Trophoblast cell (in vitro differentiated cells and primary cell): ENCODE results near the gene MEIOSIN.
"Not testable (repeated sequence)": the region's sequence is repeated elsewhere in the genome, so short reads cannot be mapped to it uniquely, and the experiment has no call there.

Experiments used
- DNase-seq, 2 donors: peaks; one replicate each; pipeline ENCODE4 v3.0.0-alpha.2; 2016
- H2AFZ ChIP-seq: 2 replicates; pipeline ENCODE4 v1.6.1; 2013; ENCODE audit warnings: low read length, moderate library complexity, mild to moderate bottlenecking; ENCODE audit not compliant: insufficient read depth, poor library complexity
- H2AK5ac ChIP-seq: 2 replicates; pipeline ENCODE4 v1.6.1; 2013; ENCODE audit warnings: mild to moderate bottlenecking, low read length
- H2BK120ac ChIP-seq: 2 replicates; pipeline ENCODE4 v1.6.1; 2013; ENCODE audit warnings: low read length, mild to moderate bottlenecking, moderate library complexity; ENCODE audit not compliant: insufficient read depth, poor library complexity
- H2BK12ac ChIP-seq: 2 replicates; pipeline ENCODE4 v1.6.1; 2013; ENCODE audit warnings: mild to moderate bottlenecking, low read length, moderate library complexity
- H2BK5ac ChIP-seq: 2 replicates; pipeline ENCODE4 v1.6.1; 2013; ENCODE audit warnings: low read length, low read depth, moderate library complexity, mild to moderate bottlenecking; ENCODE audit not compliant: poor library complexity
- H3K14ac ChIP-seq: 2 replicates; pipeline ENCODE4 v1.6.1; 2013; ENCODE audit warnings: mild to moderate bottlenecking, low read length
- H3K18ac ChIP-seq: 2 replicates; pipeline ENCODE4 v1.6.1; 2013; ENCODE audit warnings: mild to moderate bottlenecking, low read length
- H3K23ac ChIP-seq: 2 replicates; pipeline ENCODE4 v1.6.1; 2013; ENCODE audit warnings: low read length
- H3K27ac ChIP-seq: 2 replicates; pipeline ENCODE4 v1.5.1; 2013; ENCODE audit warnings: low read depth, mild to moderate bottlenecking, inconsistent platforms, low read length, moderate library complexity
- H3K27me3 ChIP-seq: 2 replicates; pipeline ENCODE4 v1.6.1; 2013; ENCODE audit warnings: inconsistent platforms, mild to moderate bottlenecking, low read length, moderate library complexity; ENCODE audit not compliant: insufficient read depth
- H3K36me3 ChIP-seq, 2 experiments: 1 replicate in 1 of 2; 2 replicates in 1 of 2; pipeline ENCODE4 v1.6.1; 2013; ENCODE audit warnings: low read length in 2 of 2, mild to moderate bottlenecking in 2 of 2, moderate library complexity in 1 of 2; ENCODE audit not compliant: insufficient read depth in 2 of 2, control insufficient read depth in 1 of 2
- H3K4ac ChIP-seq: 2 replicates; pipeline ENCODE4 v1.6.1; 2013; ENCODE audit warnings: low read depth, mild to moderate bottlenecking, low read length, moderate library complexity
- H3K4me1 ChIP-seq, 2 experiments: 1 replicate in 1 of 2; 2 replicates in 1 of 2; pipeline ENCODE4 v1.6.1; 2013; ENCODE audit warnings: low read length in 2 of 2, mild to moderate bottlenecking in 2 of 2, moderate library complexity in 1 of 2; ENCODE audit not compliant: insufficient read depth in 2 of 2, control insufficient read depth in 1 of 2
- H3K4me2 ChIP-seq: 2 replicates; pipeline ENCODE4 v1.6.1; 2013; ENCODE audit warnings: inconsistent platforms, mild to moderate bottlenecking, low read length, moderate library complexity
- H3K4me3 ChIP-seq: 2 replicates; pipeline ENCODE4 v1.5.1; 2013; ENCODE audit warnings: mild to moderate bottlenecking, low read depth, low read length, inconsistent platforms
- H3K79me1 ChIP-seq: one replicate; pipeline ENCODE4 v1.6.1; 2013; ENCODE audit warnings: low read length
- H3K79me2 ChIP-seq: 2 replicates; pipeline ENCODE4 v1.6.1; 2013; ENCODE audit warnings: low read length, mild to moderate bottlenecking; ENCODE audit not compliant: control insufficient read depth, insufficient read depth, poor library complexity
- H3K9ac ChIP-seq: 2 replicates; pipeline ENCODE4 v1.6.1; 2013; ENCODE audit warnings: mild to moderate bottlenecking, low read length
- H3K9me3 ChIP-seq: 2 replicates; pipeline ENCODE4 v1.6.1; 2013; ENCODE audit warnings: low read depth, mild to moderate bottlenecking, control low read depth, inconsistent platforms, low read length; ENCODE audit not compliant: insufficient read depth
- H4K12ac ChIP-seq: 2 replicates; pipeline ENCODE4 v1.6.1; 2013; ENCODE audit warnings: low read depth, mild to moderate bottlenecking, low read length, moderate library complexity
- H4K8ac ChIP-seq: 2 replicates; pipeline ENCODE4 v1.6.1; 2013; ENCODE audit warnings: low read depth, mild to moderate bottlenecking, low read length, moderate library complexity
- H4K91ac ChIP-seq: one replicate; pipeline ENCODE4 v1.6.1; 2013; ENCODE audit warnings: low read depth, mild to moderate bottlenecking, low read length, moderate library complexity
- WGBS: extraction: QIAGEN DNeasy Blood & Tissue Kit; methylation state at CpG from one replicate; pipeline ENCODE4 v1.1.7; 2013; ENCODE audit warnings: missing lambda C conversion rate; ENCODE audit not compliant: insufficient read length, insufficient coverage; ENCODE audit errors: extremely low coverage; 5-methylcytosine and 5-hydroxymethylcytosine counted together

Gene MEIOSIN

GRCh38 chr19:45717983-45718650 lies 15.1 kb upstream of the MEIOSIN start:
- H3K9ac ChIP-seq = peak overlapping the region; percentile 36
- H3K79me1 ChIP-seq = peaks cover 10% of the 10 kb centered on the region
- peaks cover 18% of the 10 kb centered on the region in 2 experiments for H3K36me3 ChIP-seq
- no peak overlapping the region for H3K23ac ChIP-seq
- peak overlapping the region; percentile 53 for H2BK120ac ChIP-seq
- H4K91ac ChIP-seq = peak overlapping the region; percentile 68
- no peak for DNase-seq
- H2AFZ ChIP-seq = peak overlapping the region; percentile 9
- H3K79me2 ChIP-seq = peaks cover 8% of the 10 kb centered on the region
- peak overlapping the region; percentile 73 for H3K14ac ChIP-seq
- H3K4ac ChIP-seq = peak overlapping the region; percentile 28
- H3K27me3 ChIP-seq = no peaks in the 10 kb centered on the region
- H3K4me2 ChIP-seq = peak overlapping the region; percentile 50
- no peaks in the 10 kb centered on the region for H3K9me3 ChIP-seq
- peak overlapping the region; percentile 37 for H4K12ac ChIP-seq
- peak overlapping the region; percentile 58 for H3K27ac ChIP-seq
- peak overlapping the region; percentile 10 for H2AK5ac ChIP-seq
- peak overlapping the region; percentile 20 for H3K18ac ChIP-seq
- H2BK12ac ChIP-seq = peak overlapping the region; percentile 9
- WGBS = no CpG with 5 or more reads among the region's 12 CpGs
- H2BK5ac ChIP-seq = peak overlapping the region; percentile 63
- H4K8ac ChIP-seq = peak overlapping the region; percentile 72
- peak overlapping the region; percentile 18 for H3K4me3 ChIP-seq
- peaks cover 15 to 16% of the 10 kb centered on the region in 2 experiments for H3K4me1 ChIP-seq

- H2BK120ac ChIP-seq, H4K12ac ChIP-seq, H3K79me1 ChIP-seq, H2AFZ ChIP-seq, H3K27ac ChIP-seq, H2BK12ac ChIP-seq, H3K9me3 ChIP-seq, DNase-seq, H3K14ac ChIP-seq, H3K4me2 ChIP-seq, H3K27me3 ChIP-seq, H3K4me3 ChIP-seq, H3K23ac ChIP-seq, H3K9ac ChIP-seq, H3K4ac ChIP-seq, H4K91ac ChIP-seq, H2BK5ac ChIP-seq, H2AK5ac ChIP-seq, H3K79me2 ChIP-seq, H3K18ac ChIP-seq, H4K8ac ChIP-seq: not testable (repeated sequence)
- Histone ChIP-seq H3K36me3 (peaks cover 14 to 19% of the 10 kb centered on the region in 2 experiments), H3K4me1 (peaks cover 15 to 16% of the 10 kb centered on the region in 2 experiments)
- no CpG with 5 or more reads among the region's 11 CpGs for WGBS
These were observed 13.2 kb upstream of the MEIOSIN start for GRCh38 chr19:45720065-45720464.

- H2AFZ ChIP-seq, H3K9me3 ChIP-seq, H3K4me3 ChIP-seq, H2BK5ac ChIP-seq, H3K4me1 ChIP-seq, H3K14ac ChIP-seq, H3K18ac ChIP-seq, H4K91ac ChIP-seq, H4K8ac ChIP-seq, H3K27ac ChIP-seq, H3K9ac ChIP-seq, H3K79me1 ChIP-seq, H3K23ac ChIP-seq, H2BK120ac ChIP-seq, H4K12ac ChIP-seq, H3K4me2 ChIP-seq, H2AK5ac ChIP-seq, H3K27me3 ChIP-seq, H2BK12ac ChIP-seq, H3K36me3 ChIP-seq: not testable (repeated sequence)
- Histone ChIP-seq H3K79me2 (peaks cover 12% of the 10 kb centered on the region), H3K4ac (peak overlapping the region; percentile 27)
- WGBS = no CpG with 5 or more reads among the region's 18 CpGs
- peak; percentile 89 to 90 for DNase-seq
These were observed 4.6 kb upstream of the MEIOSIN start for GRCh38 chr19:45728683-45729082.

GRCh38 chr19:45729800-45730290 lies 3.4 kb upstream of the MEIOSIN start:
- Histone ChIP-seq H3K27me3 (no peaks in the 10 kb centered on the region), H4K8ac (peak overlapping the region; percentile 95), H3K36me3 (peaks cover 0 to 2% of the 10 kb centered on the region in 2 experiments), H3K9ac (peak overlapping the region; percentile 85), H3K23ac (no peak overlapping the region), H3K4ac (peak overlapping the region; percentile 82), H2AK5ac (peak overlapping the region; percentile 61), H3K4me3 (peak overlapping the region; percentile 82), H3K79me2 (peaks cover 12% of the 10 kb centered on the region), H3K14ac (peak overlapping the region; percentile 83), H2BK12ac (peak overlapping the region; percentile 51), H3K4me1 (peaks cover 0 to 2% of the 10 kb centered on the region in 2 experiments), H2BK5ac (no peak overlapping the region), H3K79me1 (peaks cover 7% of the 10 kb centered on the region), H2BK120ac (peak overlapping the region; percentile 56), H3K27ac (no peak overlapping the region), H4K12ac (peak overlapping the region; percentile 21), H3K4me2 (peak overlapping the region; percentile 81), H2AFZ (no peak overlapping the region), H3K18ac (peak overlapping the region; percentile 94), H3K9me3 (no peaks in the 10 kb centered on the region), H4K91ac (peak overlapping the region; percentile 69)
- peak in 1 of 2 donors; percentile 49 for DNase-seq
- WGBS = no CpG with 5 or more reads among the region's 10 CpGs
